GM12878 (cell line): ENCODE measurements around the gene MYF6. TPM values are rescaled to one million over a fixed set of nuclear protein-coding genes. Genes with fewer than 3 reads are reported as not detected.
A peak's percentile ranks its signal among the peaks of the same experiment; 100 is the strongest.

Experiments used
- ATAC-seq: fragments of 200-7000 bp; cut with Tn5 transposase; 3 replicates; pipeline ENCODE4 v1.9.1; 2020; ENCODE audit warnings: mild to moderate bottlenecking, moderate library complexity
- BruUV-seq: library from RNA; stranded (reverse); fragments of 400-500 nt; replicated peaks from 2 replicates; lab custom pipeline; 2021; lab: Mats Ljungman, UMichigan
- CTCF ChIA-PET: fragments of 300-600 bp; sonication (Branson Sonifier 250); formaldehyde crosslinking; extraction: SDS; loops from one replicate; lab custom pipeline; 2021; ENCODE audit warnings: inconsistent platforms; lab: Yijun Ruan, JAX
- POLR2A ChIA-PET: fragments of 350-600 bp; formaldehyde crosslinking; extraction: SDS; loops from one replicate; lab custom pipeline; 2021; ENCODE audit warnings: inconsistent platforms; lab: Charles Lee
- RAD21 ChIA-PET: fragments of 300-600 bp; sonication (Branson Sonifier 250); formaldehyde crosslinking; loops from one replicate; lab custom pipeline; 2023; ENCODE audit warnings: antibody characterized with exemption; ENCODE audit not compliant: unreplicated experiment; lab: Charles Lee
- SMC1A ChIA-PET: fragments of 300-600 bp; sonication (Branson Sonifier 250); formaldehyde crosslinking; loops from one replicate; lab custom pipeline; 2023; ENCODE audit not compliant: unreplicated experiment, uncharacterized antibody; lab: Charles Lee
- DNase-seq: peaks from one replicate; pipeline ENCODE4 v3.0.0-alpha.2; 2011; ENCODE audit warnings: low read depth, low spot score
- FAIRE-seq: peaks from 3 replicates; lab custom pipeline; 2011; peaks lifted over from hg19 to GRCh38; lab: Jason Lieb, UNC
- H2AFZ ChIP-seq: 2 replicates; pipeline ENCODE4 v1.6.0; 2011; ENCODE audit warnings: low read depth, low read length, control low read depth; ENCODE audit not compliant: control insufficient read depth
- H3K27ac ChIP-seq: 2 replicates; pipeline ENCODE4 v1.5.1; 2011; ENCODE audit warnings: control low read depth; ENCODE audit not compliant: control insufficient read depth, insufficient read depth
- H3K27me3 ChIP-seq, 2 experiments: replicated peaks in 1 of 2; 2 replicates each; pipeline versions ENCODE4 v1.6.0 to v1.6.1; 2011; ENCODE audit warnings: low read length in 1 of 2; ENCODE audit not compliant: control insufficient read depth in 2 of 2, insufficient read depth in 2 of 2
- H3K36me3 ChIP-seq, 2 experiments: 2 replicates each; pipeline ENCODE4 v1.5.1; 2011; ENCODE audit warnings: low read length in 1 of 2; ENCODE audit not compliant: control insufficient read depth in 2 of 2, insufficient read depth in 2 of 2
- H3K4me1 ChIP-seq: 2 replicates; pipeline ENCODE4 v1.6.1; 2011; ENCODE audit warnings: mild to moderate bottlenecking, low read length, moderate library complexity, mixed read lengths; ENCODE audit not compliant: control insufficient read depth, insufficient read depth
- H3K4me2 ChIP-seq: 2 replicates; pipeline ENCODE4 v1.6.0; 2011; ENCODE audit warnings: control low read depth; ENCODE audit not compliant: control insufficient read depth, insufficient read depth
- H3K4me3 ChIP-seq: fragments of 200-600 bp; sonication (generic); 2 replicates; pipeline ENCODE4 v1.5.1; 2016
- H3K79me2 ChIP-seq: 2 replicates; pipeline ENCODE4 v1.6.0; 2011; ENCODE audit warnings: low read length; ENCODE audit not compliant: control insufficient read depth, insufficient read depth
- H3K9ac ChIP-seq: 2 replicates; pipeline ENCODE4 v1.8.0; 2011; ENCODE audit warnings: low read length, control low read depth, mixed read lengths; ENCODE audit not compliant: control insufficient read depth, insufficient read depth
- H3K9me3 ChIP-seq: replicated peaks from 3 replicates; pipeline ENCODE4 v1.5.1; 2011; ENCODE audit warnings: mild to moderate bottlenecking, low read length; ENCODE audit not compliant: control insufficient read depth, insufficient read depth
- H4K20me1 ChIP-seq: 2 replicates; pipeline ENCODE4 v1.6.0; 2011; ENCODE audit not compliant: control insufficient read depth, insufficient read depth
- CUX1 ChIP-seq: IDR thresholded peaks from 2 replicates; pipeline ENCODE4 v1.6.1; 2012; ENCODE audit warnings: improper control_type of control experiment, low read depth, low read length; ENCODE audit not compliant: insufficient replicate concordance
- HDAC6 ChIP-seq: fragments of 200-600 bp; sonication (generic); IDR thresholded peaks from one replicate; pipeline ENCODE4 v1.8.0; 2017; ENCODE audit warnings: antibody characterized with exemption; ENCODE audit not compliant: unreplicated experiment
- MEF2B ChIP-seq: fragments of 450-650 bp; IDR thresholded peaks from 2 replicates; pipeline ENCODE4 v1.6.1; 2018; ENCODE audit warnings: mild to moderate bottlenecking, moderate library complexity; ENCODE audit not compliant: partially characterized antibody, poor library complexity, severe bottlenecking
- MLLT1 ChIP-seq: fragments of 450-650 bp; IDR thresholded peaks from 2 replicates; pipeline ENCODE4 v1.6.1; 2016; ENCODE audit warnings: mild to moderate bottlenecking
- MYC ChIP-seq: IDR thresholded peaks from 2 replicates; pipeline ENCODE4 v1.6.1; 2011; ENCODE audit warnings: mild to moderate bottlenecking, low read length, moderate library complexity, inconsistent platforms; ENCODE audit not compliant: insufficient read depth, insufficient replicate concordance, insufficient read length, severe bottlenecking
- PRDM15 ChIP-seq: fragments of 450-650 bp; formaldehyde crosslinking; IDR thresholded peaks from 2 replicates; pipeline ENCODE4 v1.4.0; 2020; ENCODE audit warnings: mild to moderate bottlenecking, moderate library complexity
- SKIL ChIP-seq: fragments of 450-650 bp; IDR thresholded peaks from 2 replicates; pipeline ENCODE4 v1.6.1; 2017; ENCODE audit warnings: mild to moderate bottlenecking, low read depth, inconsistent platforms; ENCODE audit not compliant: poor library complexity, severe bottlenecking
- ZNF217 ChIP-seq: fragments of 450-650 bp; IDR thresholded peaks from 2 replicates; pipeline ENCODE4 v1.6.1; 2017; ENCODE audit warnings: antibody characterized with exemption, mild to moderate bottlenecking
- WGBS: methylation state at CpG from one replicate; pipeline ENCODE4 v1.1.6; 2016; ENCODE audit warnings: low lambda C conversion rate; ENCODE audit not compliant: insufficient replicate concordance, insufficient coverage; ENCODE audit errors: missing lambda C conversion rate; 5-methylcytosine and 5-hydroxymethylcytosine counted together
- in situ Hi-C: fragments of 300-500 bp; cut with MboI; formaldehyde crosslinking; loops from 9 replicates; pipeline ENCODE4 v1.14.3; 2018; ENCODE audit warnings: mixed read lengths
- intact Hi-C: fragments of 100-400 bp; cut with micrococcal nuclease; formaldehyde crosslinking; loops from one replicate; pipeline ENCODE4 v1.14.2; 2022; ENCODE audit not compliant: unreplicated experiment
- polyA plus RNA-seq, 11 experiments: library from polyadenylated mRNA; depleted of rRNA in 4 of 11; unstranded in 6 of 11; stranded (reverse) in 5 of 11; fragments of >200 nt; fragmentation: Nextera tagmentation in 4 of 11; fragmentation: Illumina TruSeq in 1 of 11; extraction: Ambion mirVana in 4 of 11; extraction: Trizol in 1 of 11; gene quantifications; 1 replicate in 1 of 11; 2 replicates in 10 of 11; pipeline versions ENCODE4 v1.2.1 to v1.2.3, GENCODE V29; 2011 to 2016; ENCODE audit warnings: inconsistent platforms in 2 of 11, missing spikeins in 2 of 11, low read depth in 1 of 11
- total RNA-seq, 4 experiments: library from RNA; depleted of rRNA in 3 of 4; stranded (reverse); fragments of >200 nt in 3 of 4; fragmentation: Illumina TruSeq in 1 of 4; extraction: Trizol in 1 of 4; gene quantifications; 2 replicates each; pipeline versions ENCODE4 v1.2.1 to v1.2.3, GENCODE V29; 2013 to 2021

The MYF6 gene
- total and polyA plus RNA-seq, 10 of the 15 experiments (the other 5 are each of a cell fraction or from before 2014, with no cell fraction given): not detected

- Histone ChIP-seq H3K9me3 (no peaks in the 10 kb centered on the region), H2AFZ (no peak overlapping the region), H3K36me3 (no peaks in the 10 kb centered on the region), H3K9ac (no peak overlapping the region), H3K4me1 (no peaks in the 10 kb centered on the region), H4K20me1 (no peaks in the 10 kb centered on the region), H3K79me2 (no peaks in the 10 kb centered on the region), H3K4me2 (no peak overlapping the region), H3K27ac (no peak overlapping the region), H3K27me3 (no peaks in the 10 kb centered on the region), H3K4me3 (no peak overlapping the region)
- ChIA-PET CTCF (interaction anchor here (0.6 to 1.1 kb wide), 3 partner anchors 29 to 129 kb away, joined by 3 to 5 read pairs (median 3); no protein-coding TSS in a partner anchor), POLR2A (no interaction called here), SMC1A (interaction anchor here (1.0 to 1.3 kb wide), 3 partner anchors 8 to 36 kb away, joined by 3 to 6 read pairs (median 4); no protein-coding TSS in a partner anchor), RAD21 (no interaction called here)
- intact Hi-C loops: no loop called here
- BruUV-seq: no TSS peak
- 0% methylated on average over 2 of the region's 2 CpGs for WGBS
- DNase-seq (no peak), ATAC-seq (peak; percentile 38), FAIRE-seq (peak; percentile 56)
- in situ Hi-C loops: no loop called here
- TF ChIP-seq MLLT1 (no peak), ZNF217 (no peak), SKIL (no peak), MEF2B (no peak), HDAC6 (no peak), PRDM15 (CRISPR knock-in tag) (no peak), CUX1 (no peak), MYC (no peak)
These were observed 26.1 kb upstream of the MYF6 start for GRCh38 chr12:80681287-80681686.
